ENCODE results near the gene TOP3B.

Gene TOP3B

GRCh38 chr22:21982338-21982965 lies at the start of gene TOP3B:
Gene TOP3B, minus strand, starts transcription at chr22:21982787. Its CDS starts 7,078 bp downstream, at chr22:21975709.
- DNase-seq, result peak; percentile 84

- DNase-seq, result no peak
These were observed 48.8 kb upstream of the TOP3B start for GRCh38 chr22:22031183-22031945.

GRCh38 chr22:22030493-22031182 lies 48.1 kb upstream of the TOP3B start:
- no peak for DNase-seq

- no peak for DNase-seq
These were observed 45.4 kb upstream of the TOP3B start for GRCh38 chr22:22027955-22028354.

GRCh38 chr22:22026157-22026831 lies 43.7 kb upstream of the TOP3B start:
- DNase-seq, result no peak

GRCh38 chr22:22025320-22026156 lies 43.0 kb upstream of the TOP3B start:
- no peak for DNase-seq

GRCh38 chr22:22024440-22024839 lies 41.9 kb upstream of the TOP3B start:
- DNase-seq, result no peak

- no peak for DNase-seq
These were observed 41.1 kb upstream of the TOP3B start for GRCh38 chr22:22023581-22024137.

GRCh38 chr22:22022947-22023534 lies 40.5 kb upstream of the TOP3B start:
- no peak for DNase-seq

GRCh38 chr22:22022255-22022840 lies 39.8 kb upstream of the TOP3B start:
- no peak for DNase-seq

- DNase-seq, result no peak
These were observed 38.7 kb upstream of the TOP3B start for GRCh38 chr22:22021162-22021750.

- DNase-seq, result no peak
These were observed 37.9 kb upstream of the TOP3B start for GRCh38 chr22:22020425-22020852.

- no peak for DNase-seq
These were observed 37.3 kb upstream of the TOP3B start for GRCh38 chr22:22019659-22020424.

GRCh38 chr22:22018825-22019658 lies 36.5 kb upstream of the TOP3B start:
- DNase-seq, result no peak

- DNase-seq, result no peak
These were observed 33.0 kb upstream of the TOP3B start for GRCh38 chr22:22015631-22016030.

- DNase-seq, result no peak
These were observed 31.7 kb upstream of the TOP3B start for GRCh38 chr22:22014285-22014659.

GRCh38 chr22:22013559-22014284 lies 31.1 kb upstream of the TOP3B start:
- DNase-seq, result no peak

- no peak for DNase-seq
These were observed 29.4 kb upstream of the TOP3B start for GRCh38 chr22:22011964-22012363.

Data from activated CD4-positive, CD25-positive, alpha-beta regulatory T cell treated with anti-CD3 and anti-CD28 coated beads, Interleukin-2, amount 50 U/mL, for 72 hours (primary cell).